ENCODE measurements around the gene CSNK1A1L.

CSNK1A1L gene

GRCh38 chr13:37107456-37107855 is 2.0 kb upstream of the CSNK1A1L start:
- no peak for DNase-seq (ENCODE audit: low read depth, low spot score)

GRCh38 chr13:37106642-37107041 is 1.2 kb upstream of the CSNK1A1L start:
- no peak for DNase-seq (ENCODE audit: low read depth, low spot score)

- DNase-seq (ENCODE audit: low read depth, low spot score) = no peak
These were observed 2.6 kb downstream of the CSNK1A1L start for GRCh38 chr13:37102896-37103295.

GRCh38 chr13:37101201-37101600 is 4.3 kb downstream of the CSNK1A1L start:
- DNase-seq (ENCODE audit: low read depth, low spot score) = no peak

- no peak for DNase-seq (ENCODE audit: low read depth, low spot score)
These were observed 4.7 kb downstream of the CSNK1A1L start for GRCh38 chr13:37100731-37101130.

- no peak for DNase-seq (ENCODE audit: low read depth, low spot score)
These were observed 8.4 kb downstream of the CSNK1A1L start for GRCh38 chr13:37097076-37097475.

- no peak for DNase-seq (ENCODE audit: low read depth, low spot score)
These were observed 10.6 kb downstream of the CSNK1A1L start for GRCh38 chr13:37094840-37095239.

GRCh38 chr13:37094099-37094498 is 11.4 kb downstream of the CSNK1A1L start:
- DNase-seq (ENCODE audit: low read depth, low spot score) = no peak

GRCh38 chr13:37091835-37092234 is 13.6 kb downstream of the CSNK1A1L start:
- DNase-seq (ENCODE audit: low read depth, low spot score) = no peak

GRCh38 chr13:37090912-37091311 is 14.6 kb downstream of the CSNK1A1L start:
- DNase-seq (ENCODE audit: low read depth, low spot score) = no peak

GRCh38 chr13:37089495-37089894 is 16.0 kb downstream of the CSNK1A1L start:
- DNase-seq (ENCODE audit: low read depth, low spot score) = no peak

GRCh38 chr13:37087486-37087885 is 18.0 kb downstream of the CSNK1A1L start:
- no peak for DNase-seq (ENCODE audit: low read depth, low spot score)

- DNase-seq (ENCODE audit: low read depth, low spot score) = no peak
These were observed 19.9 kb downstream of the CSNK1A1L start for GRCh38 chr13:37085606-37086005.

- DNase-seq (ENCODE audit: low read depth, low spot score) = no peak
These were observed 28.6 kb downstream of the CSNK1A1L start for GRCh38 chr13:37076818-37077217.

- DNase-seq (ENCODE audit: low read depth, low spot score) = no peak
These were observed 30.3 kb downstream of the CSNK1A1L start for GRCh38 chr13:37075164-37075563.

- DNase-seq (ENCODE audit: low read depth, low spot score) = no peak
These were observed 30.8 kb downstream of the CSNK1A1L start for GRCh38 chr13:37074703-37075102.

- DNase-seq (ENCODE audit: low read depth, low spot score) = no peak
These were observed 33.4 kb downstream of the CSNK1A1L start for GRCh38 chr13:37072024-37072423.

GRCh38 chr13:37070956-37071355 is 34.5 kb downstream of the CSNK1A1L start:
- DNase-seq (ENCODE audit: low read depth, low spot score) = no peak

GRCh38 chr13:37070145-37070695 is 35.2 kb downstream of the CSNK1A1L start:
- no peak for DNase-seq (ENCODE audit: low read depth, low spot score)

GRCh38 chr13:37069597-37070103 is 35.8 kb downstream of the CSNK1A1L start:
- DNase-seq (ENCODE audit: low read depth, low spot score) = no peak

- no peak for DNase-seq (ENCODE audit: low read depth, low spot score)
These were observed 36.5 kb downstream of the CSNK1A1L start for GRCh38 chr13:37068962-37069361.

GRCh38 chr13:37067874-37068273 is 37.6 kb downstream of the CSNK1A1L start:
- no peak for DNase-seq (ENCODE audit: low read depth, low spot score)

GRCh38 chr13:37065890-37066526 is 39.5 kb downstream of the CSNK1A1L start:
- no peak for DNase-seq (ENCODE audit: low read depth, low spot score)

- DNase-seq (ENCODE audit: low read depth, low spot score) = no peak
These were observed 45.6 kb downstream of the CSNK1A1L start for GRCh38 chr13:37059848-37060192.

Measured in brain pericyte (primary cell).